ENCODE results near the gene MAFB. TPM values are rescaled to one million over a fixed set of nuclear protein-coding genes. Genes with fewer than 3 reads are reported as not detected.

Gene MAFB
- total and polyA plus RNA-seq, 4 donors = 9.7 to 12.9 (median 11.4) TPM

- no peak for TF ChIP-seq ATF3 (IDR thresholded peaks at IDR 0.05)
- TF ChIP-seq JUND (IDR thresholded peaks at IDR 0.05) = no peak
These were observed 31.8 kb upstream of the MAFB start (continued) for GRCh38 chr20:40720826-40721225.

- no peaks in the 10 kb centered on the region for H3K27me3 ChIP-seq (ENCODE audit: control insufficient read depth in 4 of 4, insufficient read depth in 4 of 4, low read length in 3 of 4)
- no peak overlapping the region for H3K9ac ChIP-seq (ENCODE audit: low read depth in 1 of 2, low read length in 2 of 2)
- H3K4me1 ChIP-seq (ENCODE audit: control insufficient read depth in 4 of 4, insufficient read depth in 4 of 4, low read length in 3 of 4) = no peaks in the 10 kb centered on the region
- WGBS = 79% methylated on average over 8 of the region's 8 CpGs
- no peak for DNase-seq (ENCODE audit: low spot score)
- no peak overlapping the region for H3K4me3 ChIP-seq (ENCODE audit: low read depth in 1 of 3, low read length in 3 of 3)
- no peak for TF ChIP-seq HNF4A (conservative IDR thresholded peaks at IDR 0.05)
- TF ChIP-seq FOXA1 (IDR thresholded peaks at IDR 0.05) = no peak
- no peak for TF ChIP-seq TAF1 (conservative IDR thresholded peaks at IDR 0.05)
- TF ChIP-seq EGR1 (IDR thresholded peaks at IDR 0.05; ENCODE audit: low read depth in 2 of 2) = no peak
- TF ChIP-seq ATF3 (IDR thresholded peaks at IDR 0.05) = no peak
- TF ChIP-seq FOXA2 (IDR thresholded peaks at IDR 0.05) = no peak
- TF ChIP-seq CTCF (IDR thresholded peaks at IDR 0.05; ENCODE audit: low read depth, low read length, missing input control) = no peak
- TF ChIP-seq HNF4G (IDR thresholded peaks at IDR 0.05) = no peak
- no peak for TF ChIP-seq RAD21 (IDR thresholded peaks at IDR 0.05)
- TF ChIP-seq GABPA (IDR thresholded peaks at IDR 0.05 in 1 of 2, conservative IDR thresholded peaks at IDR 0.05 in 1 of 2) = no peak
- no peak for TF ChIP-seq JUND (IDR thresholded peaks at IDR 0.05)
- no peak for TF ChIP-seq NR2F2 (IDR thresholded peaks at IDR 0.05)
- TF ChIP-seq YY1 (IDR thresholded peaks at IDR 0.05) = no peak
- no peak for TF ChIP-seq ZBTB33 (IDR thresholded peaks at IDR 0.05)
- TF ChIP-seq SP1 (IDR thresholded peaks at IDR 0.05) = no peak
- no peak for TF ChIP-seq REST (IDR thresholded peaks at IDR 0.05)
- TF ChIP-seq MAX (IDR thresholded peaks at IDR 0.05) = no peak
- no peak for TF ChIP-seq RXRA (IDR thresholded peaks at IDR 0.05)
- H3K27ac ChIP-seq (ENCODE audit: low read depth in 1 of 2, low read length in 2 of 2) = no peak overlapping the region
- no peaks in the 10 kb centered on the region for H3K36me3 ChIP-seq (ENCODE audit: control insufficient read depth in 4 of 4, insufficient read depth in 3 of 4, low read depth in 1 of 4, low read length in 3 of 4)
- no peaks in the 10 kb centered on the region for H3K9me3 ChIP-seq (ENCODE audit: control insufficient read depth in 4 of 4, low read length in 3 of 4)
These were observed 31.1 kb upstream of the MAFB start for GRCh38 chr20:40720099-40720498.

Data from liver (tissue), 9 donors.